Upper lobe of right lung (tissue), 1 donor: ENCODE data around the gene ITPR2. TPM values are rescaled to one million over a fixed set of nuclear protein-coding genes. Genes with fewer than 3 reads are reported as not detected.

Experiments used
- ATAC-seq: fragments of 200-7000 bp; cut with Tn5 transposase; one replicate; pipeline ENCODE4 v1.9.1; 2020; ENCODE audit warnings: mild to moderate bottlenecking, moderate library complexity
- DNase-seq: peaks from one replicate; pipeline ENCODE4 v3.0.0-alpha.2; 2020
- H3K27ac ChIP-seq: fragments of 200-600 bp; one replicate; pipeline ENCODE4 v1.8.0; 2022
- H3K27me3 ChIP-seq: fragments of 200-600 bp; one replicate; pipeline ENCODE4 v1.8.0; 2022; ENCODE audit warnings: mild to moderate bottlenecking
- H3K36me3 ChIP-seq: fragments of 200-600 bp; one replicate; pipeline ENCODE4 v1.8.0; 2022
- H3K4me1 ChIP-seq: fragments of 200-600 bp; one replicate; pipeline ENCODE4 v1.8.0; 2022
- H3K4me3 ChIP-seq: fragments of 200-600 bp; one replicate; pipeline ENCODE4 v1.8.0; 2022; ENCODE audit warnings: mild to moderate bottlenecking
- H3K9me3 ChIP-seq: fragments of 200-600 bp; one replicate; pipeline ENCODE4 v1.8.0; 2022
- CTCF ChIP-seq: fragments of 200-600 bp; IDR thresholded peaks from one replicate; pipeline ENCODE4 v1.8.0; 2022; ENCODE audit warnings: antibody characterized with exemption
- intact Hi-C: fragments of 100-400 bp; cut with DNase I; formaldehyde crosslinking; loops from one replicate; pipeline ENCODE4 v1.11.0; 2022
- total RNA-seq: library from RNA; stranded (reverse); fragmentation: NEBNext Ultra II Directional; extraction: Animal tissue kit (Norgen Biotek cat#: 25700); gene quantifications from one replicate; pipeline ENCODE4 v1.2.1, GENCODE V29; 2021
- donor health status: DM: no; HTN: yes; CAD: no; lungs with severe emphysema.

The ITPR2 gene
- total RNA-seq, 1 donor from 2014 or later = 50.8 TPM

- Histone ChIP-seq H3K27ac (no peak overlapping the region), H3K36me3 (no peaks in the 10 kb centered on the region), H3K4me3 (no peak overlapping the region), H3K9me3 (no peaks in the 10 kb centered on the region), H3K4me1 (no peaks in the 10 kb centered on the region), H3K27me3 (no peaks in the 10 kb centered on the region)
- DNase-seq (no peak), ATAC-seq (no peak)
- intact Hi-C loops = no loop called here
- no peak for TF ChIP-seq CTCF
Observed at GRCh38 chr12:26426652-26427051, 406.3 kb downstream of the ITPR2 start.

- no peaks in the 10 kb centered on the region for H3K36me3 ChIP-seq
- no peaks in the 10 kb centered on the region for H3K27me3 ChIP-seq
- no peak for ATAC-seq
- intact Hi-C loops = no loop called here
- H3K4me1 ChIP-seq = no peaks in the 10 kb centered on the region
- no peak overlapping the region for H3K4me3 ChIP-seq
- H3K27ac ChIP-seq = no peak overlapping the region
- no peak for DNase-seq
- no peaks in the 10 kb centered on the region for H3K9me3 ChIP-seq
- no peak for TF ChIP-seq CTCF
Observed at GRCh38 chr12:26425587-26426260, 407.3 kb downstream of the ITPR2 start.

GRCh38 chr12:26422839-26423398 is 410.1 kb downstream of the ITPR2 start:
- Histone ChIP-seq H3K27ac (no peak overlapping the region), H3K4me1 (no peaks in the 10 kb centered on the region), H3K27me3 (no peaks in the 10 kb centered on the region), H3K36me3 (no peaks in the 10 kb centered on the region), H3K4me3 (no peak overlapping the region), H3K9me3 (no peaks in the 10 kb centered on the region)
- no peak for TF ChIP-seq CTCF
- DNase-seq = no peak
- intact Hi-C loops = no loop called here
- no peak for ATAC-seq

- no peak for TF ChIP-seq CTCF
- DNase-seq (no peak), ATAC-seq (no peak)
- Histone ChIP-seq H3K27me3 (no peaks in the 10 kb centered on the region), H3K9me3 (no peaks in the 10 kb centered on the region), H3K36me3 (no peaks in the 10 kb centered on the region), H3K4me1 (no peaks in the 10 kb centered on the region), H3K4me3 (no peak overlapping the region), H3K27ac (no peak overlapping the region)
- intact Hi-C loops = no loop called here
Observed at GRCh38 chr12:26416550-26416949, 416.4 kb downstream of the ITPR2 start.

- no peak for ATAC-seq
- no peak overlapping the region for H3K27ac ChIP-seq
- no peak overlapping the region for H3K4me3 ChIP-seq
- no peaks in the 10 kb centered on the region for H3K27me3 ChIP-seq
- DNase-seq = no peak
- H3K36me3 ChIP-seq = peaks cover 16% of the 10 kb centered on the region
- intact Hi-C loops = no loop called here
- no peak for TF ChIP-seq CTCF
- H3K9me3 ChIP-seq = no peaks in the 10 kb centered on the region
- no peaks in the 10 kb centered on the region for H3K4me1 ChIP-seq
Observed at GRCh38 chr12:26410689-26411088, 422.3 kb downstream of the ITPR2 start.
